Activated CD8-positive, alpha-beta memory T cell treated with anti-CD3 and anti-CD28 coated beads, Interleukin-2, amount 50 U/mL, for 4 hours (primary cell): Measurements from ENCODE around the gene PDE6H.

Experiments
- DNase-seq: peaks from one replicate; pipeline ENCODE4 v3.0.0-alpha.2; 2020

The PDE6H gene

DNA sequence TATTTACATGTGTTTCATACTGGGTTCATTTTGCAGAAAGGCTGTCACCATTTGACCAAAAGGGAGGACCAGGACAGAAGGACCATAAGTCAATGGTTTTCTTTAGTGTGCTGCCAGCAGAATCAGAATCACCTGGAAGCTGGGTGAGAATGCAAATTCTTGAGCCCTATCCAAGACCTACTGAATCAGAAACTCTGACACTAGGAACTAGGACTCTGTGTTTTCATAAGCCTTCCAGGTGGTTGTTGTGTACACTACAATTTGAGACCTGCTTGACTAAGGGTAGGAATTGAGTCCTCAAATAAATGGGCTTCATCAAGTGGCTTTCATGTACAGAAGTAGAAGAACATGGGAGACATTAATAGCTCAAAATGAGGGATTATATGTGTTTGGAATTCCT lies 32.2 kb downstream of the PDE6H start:
- DNase-seq = no peak

GRCh38 chr12:15007551-15007950 lies 34.7 kb downstream of the PDE6H start:
- no peak for DNase-seq

DNA sequence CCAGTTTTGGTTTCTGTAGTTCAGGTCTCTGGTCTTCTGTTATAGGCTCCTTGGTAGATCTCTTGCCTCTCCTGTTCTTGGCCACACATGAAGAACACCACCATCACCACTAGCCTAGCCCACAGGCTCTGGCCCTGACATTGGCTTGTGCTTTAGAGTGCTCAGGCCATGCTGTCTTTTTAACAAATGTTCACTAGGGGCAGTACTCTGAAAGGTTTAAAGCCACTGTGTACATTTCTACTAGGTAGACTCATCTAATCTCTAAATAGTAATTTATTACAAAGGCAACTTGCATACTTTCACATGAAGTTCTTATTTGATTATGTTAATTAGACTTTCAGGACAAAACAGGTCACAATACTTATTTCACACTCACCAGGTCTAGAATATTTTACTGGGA lies 38.3 kb downstream of the PDE6H start:
- no peak for DNase-seq

GRCh38 chr12:15013634-15014179 lies 40.9 kb downstream of the PDE6H start:
- no peak for DNase-seq

- DNase-seq = no peak
These were observed 41.9 kb downstream of the PDE6H start for GRCh38 chr12:15014708-15015107.

GRCh38 chr12:15015121-15015520 lies 42.3 kb downstream of the PDE6H start:
- DNase-seq = no peak

GRCh38 chr12:15020156-15020555 lies 47.3 kb downstream of the PDE6H start:
- no peak for DNase-seq
